ENCODE results near the gene LILRB1.

DNA sequence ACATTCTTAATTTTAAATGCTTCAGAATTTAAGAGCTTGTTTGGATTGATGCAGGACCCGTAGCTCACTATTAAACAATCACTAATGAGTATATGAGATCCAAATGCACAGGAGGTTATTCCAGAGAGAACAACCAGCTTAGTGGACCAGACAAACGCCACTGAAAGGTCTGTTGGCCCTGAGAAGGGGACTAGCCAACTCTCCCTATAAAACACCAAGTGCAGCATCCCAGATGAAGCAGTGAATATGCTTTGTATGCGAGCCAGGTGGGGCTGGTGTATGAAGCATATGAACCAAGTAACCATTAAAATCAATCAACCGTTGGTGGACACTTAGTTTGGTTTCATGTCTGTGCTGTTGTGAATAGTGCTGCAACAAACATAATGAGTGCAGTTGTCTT lies 9.8 kb upstream of the LILRB1 start:
- TF ChIP-seq, protein P1, sequence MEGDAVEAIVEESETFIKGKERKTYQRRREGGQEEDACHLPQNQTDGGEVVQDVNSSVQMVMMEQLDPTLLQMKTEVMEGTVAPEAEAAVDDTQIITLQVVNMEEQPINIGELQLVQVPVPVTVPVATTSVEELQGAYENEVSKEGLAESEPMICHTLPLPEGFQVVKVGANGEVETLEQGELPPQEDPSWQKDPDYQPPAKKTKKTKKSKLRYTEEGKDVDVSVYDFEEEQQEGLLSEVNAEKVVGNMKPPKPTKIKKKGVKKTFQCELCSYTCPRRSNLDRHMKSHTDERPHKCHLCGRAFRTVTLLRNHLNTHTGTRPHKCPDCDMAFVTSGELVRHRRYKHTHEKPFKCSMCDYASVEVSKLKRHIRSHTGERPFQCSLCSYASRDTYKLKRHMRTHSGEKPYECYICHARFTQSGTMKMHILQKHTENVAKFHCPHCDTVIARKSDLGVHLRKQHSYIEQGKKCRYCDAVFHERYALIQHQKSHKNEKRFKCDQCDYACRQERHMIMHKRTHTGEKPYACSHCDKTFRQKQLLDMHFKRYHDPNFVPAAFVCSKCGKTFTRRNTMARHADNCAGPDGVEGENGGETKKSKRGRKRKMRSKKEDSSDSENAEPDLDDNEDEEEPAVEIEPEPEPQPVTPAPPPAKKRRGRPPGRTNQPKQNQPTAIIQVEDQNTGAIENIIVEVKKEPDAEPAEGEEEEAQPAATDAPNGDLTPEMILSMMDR (IDR thresholded peaks at IDR 0.05) = no peak
- TF ChIP-seq POLR2AphosphoS5 (IDR thresholded peaks at IDR 0.05) = no peak
- no peak for TF ChIP-seq POLR2A (IDR thresholded peaks at IDR 0.05)
- TF ChIP-seq EP300 (IDR thresholded peaks at IDR 0.05) = no peak

All from gastroesophageal sphincter (tissue), 3 donors.